Neural cell (in vitro differentiated cells): ENCODE measurements around the gene SETD2. TPM values are rescaled to one million over a fixed set of nuclear protein-coding genes. Genes with fewer than 3 reads are reported as not detected.
"Not testable (repeated sequence)": the region's sequence is repeated elsewhere in the genome, so short reads cannot be mapped to it uniquely, and the experiment has no call there.

ENCODE experiments used
- H2AFZ ChIP-seq: fragments of 200-600, 300-800 bp; sonication (generic), shearing (Covaris generic); 2 replicates; pipeline ENCODE4 v1.6.0; 2014; ENCODE audit warnings: low read depth, mild to moderate bottlenecking, antibody characterized with exemption, low read length, moderate library complexity
- H3F3A ChIP-seq: fragments of 200-600 bp; shearing (Covaris generic); 2 replicates; pipeline ENCODE4 v1.6.1; 2016; ENCODE audit warnings: mild to moderate bottlenecking, moderate library complexity, mixed read lengths, antibody characterized with exemption, low read length; ENCODE audit not compliant: insufficient read depth, poor library complexity, severe bottlenecking
- H3K27ac ChIP-seq: fragments of 200-600, 300-800 bp; sonication (generic), shearing (Covaris generic); 2 replicates; pipeline ENCODE4 v1.5.1; 2014; ENCODE audit warnings: mild to moderate bottlenecking, low read length, moderate library complexity
- H3K27me3 ChIP-seq: fragments of 300-800, 200-600 bp; sonication (generic), shearing (Covaris generic); 2 replicates; pipeline ENCODE4 v1.6.0; 2014; ENCODE audit warnings: mild to moderate bottlenecking, low read depth, low read length, moderate library complexity; ENCODE audit not compliant: insufficient read depth
- H3K36me3 ChIP-seq: fragments of 300-800, 200-600 bp; sonication (generic), shearing (Covaris generic); 2 replicates; pipeline ENCODE4 v1.5.1; 2014; ENCODE audit warnings: mild to moderate bottlenecking, antibody characterized with exemption, low read length, moderate library complexity; ENCODE audit not compliant: insufficient read depth
- H3K4me2 ChIP-seq: fragments of 300-800, 200-600 bp; sonication (generic), shearing (Covaris generic); 2 replicates; pipeline ENCODE4 v1.6.0; 2014; ENCODE audit warnings: mild to moderate bottlenecking, low read length
- H3K4me3 ChIP-seq: fragments of 300-800, 200-600 bp; sonication (generic), shearing (Covaris generic); 2 replicates; pipeline ENCODE4 v1.5.1; 2014; ENCODE audit warnings: mild to moderate bottlenecking, low read length, moderate library complexity
- H3K79me2 ChIP-seq: fragments of 200-600 bp; shearing (Covaris generic); replicated peaks from 2 replicates; pipeline ENCODE4 v1.6.0; 2014; ENCODE audit warnings: mild to moderate bottlenecking, low read length, moderate library complexity; ENCODE audit not compliant: insufficient read depth
- H3K9ac ChIP-seq: fragments of 300-800, 200-600 bp; sonication (generic), shearing (Covaris generic); 2 replicates; pipeline ENCODE4 v1.6.1; 2016; ENCODE audit warnings: mild to moderate bottlenecking, low read length, mixed read lengths
- H3K9me2 ChIP-seq: fragments of 200-600 bp; shearing (Covaris generic); 2 replicates; pipeline ENCODE4 v1.6.1; 2016; ENCODE audit warnings: mild to moderate bottlenecking, low read length, mixed read lengths; ENCODE audit not compliant: insufficient read depth
- H3K9me3 ChIP-seq: fragments of 200-600, 300-800 bp; sonication (generic), shearing (Covaris generic); 2 replicates; pipeline ENCODE4 v1.6.1; 2016; ENCODE audit warnings: mild to moderate bottlenecking, mixed run types, low read length, moderate library complexity, mixed read lengths
- H4K20me1 ChIP-seq: fragments of 200-600 bp; shearing (Covaris generic); 2 replicates; pipeline ENCODE4 v1.6.1; 2016; ENCODE audit warnings: mild to moderate bottlenecking, mixed run types; ENCODE audit not compliant: insufficient read depth
- EP300 ChIP-seq: fragments of 450-650 bp; conservative IDR thresholded peaks from 2 replicates; pipeline ENCODE4 v1.6.1; 2014; ENCODE audit warnings: antibody characterized with exemption, mild to moderate bottlenecking, moderate library complexity; ENCODE audit not compliant: poor library complexity, severe bottlenecking
- EZH2 ChIP-seq: fragments of 200-600, 300-800 bp; shearing (Covaris generic), sonication (generic); IDR thresholded peaks from 2 replicates; pipeline ENCODE4 v1.6.1; 2014; ENCODE audit warnings: antibody characterized with exemption, low read length, borderline replicate concordance, mild to moderate bottlenecking; ENCODE audit not compliant: insufficient read depth, poor library complexity, severe bottlenecking
- MXI1 ChIP-seq: fragments of 450-650 bp; conservative IDR thresholded peaks from 2 replicates; pipeline ENCODE4 v1.6.1; 2014; ENCODE audit warnings: antibody characterized with exemption, mild to moderate bottlenecking; ENCODE audit not compliant: poor library complexity, severe bottlenecking
- POLR2AphosphoS5 ChIP-seq: IDR thresholded peaks from 2 replicates; pipeline ENCODE4 v1.6.1; 2012
- RAD21 ChIP-seq: fragments of 450-650 bp; conservative IDR thresholded peaks from 2 replicates; pipeline ENCODE4 v1.6.1; 2014; ENCODE audit warnings: antibody characterized with exemption, mild to moderate bottlenecking, moderate library complexity
- SMC3 ChIP-seq: fragments of 450-650 bp; conservative IDR thresholded peaks from 2 replicates; pipeline ENCODE4 v1.6.1; 2014; ENCODE audit warnings: antibody characterized with exemption, mild to moderate bottlenecking, moderate library complexity; ENCODE audit not compliant: poor library complexity
- TAF1 ChIP-seq: IDR thresholded peaks from 2 replicates; pipeline ENCODE4 v1.6.1; 2012; ENCODE audit warnings: low read depth
- polyA plus RNA-seq: library from polyadenylated mRNA; depleted of rRNA; stranded (reverse); fragments of >200 nt; gene quantifications from 2 replicates; pipeline ENCODE4 v1.2.3, GENCODE V29; 2014
- TF ChIP-seq, protein P1 (sequence below): fragments of 450-650 bp; IDR thresholded peaks from 2 replicates; pipeline ENCODE4 v1.5.1; 2014; ENCODE audit warnings: antibody characterized with exemption, mild to moderate bottlenecking, moderate library complexity; ENCODE audit not compliant: poor library complexity, severe bottlenecking
- TF ChIP-seq, protein P2 (sequence below): IDR thresholded peaks from 2 replicates; pipeline ENCODE4 v1.6.1; 2012; ENCODE audit warnings: borderline replicate concordance

Gene SETD2
- polyA plus RNA-seq, 1 donor from 2014 or later: 18.4 TPM

DNA sequence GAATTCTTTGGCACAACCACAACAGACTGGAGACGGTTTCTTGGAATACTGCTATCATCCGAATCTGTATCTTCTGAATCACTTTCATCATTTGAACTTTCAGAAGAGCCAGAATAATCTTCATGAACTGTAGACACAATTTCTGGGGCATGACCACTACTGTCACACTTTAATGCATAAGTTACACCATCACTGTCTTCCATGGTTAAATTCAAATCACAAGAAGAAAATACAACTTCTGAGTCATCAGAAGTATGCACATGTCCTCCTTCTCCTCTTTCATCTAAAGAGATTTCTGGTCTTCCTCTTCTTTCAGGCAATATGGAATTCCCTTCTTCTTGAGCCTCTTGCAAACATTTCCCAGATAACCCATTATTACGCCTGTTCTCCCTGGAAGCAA lies 42.5 kb downstream of the SETD2 start:
- peaks cover 22% of the 10 kb centered on the region for H3K36me3 ChIP-seq
- H3K27ac ChIP-seq: no peak overlapping the region
- no peak overlapping the region for H3K9ac ChIP-seq
- no peak overlapping the region for H3K4me2 ChIP-seq
- H3K79me2 ChIP-seq: peaks cover 7% of the 10 kb centered on the region
- no peak for TF ChIP-seq EZH2
- TF ChIP-seq RAD21: no peak
- TF ChIP-seq SMC3: no peak
- no peak for TF ChIP-seq EP300
- no peak for TF ChIP-seq TAF1
- TF ChIP-seq, protein P1, sequence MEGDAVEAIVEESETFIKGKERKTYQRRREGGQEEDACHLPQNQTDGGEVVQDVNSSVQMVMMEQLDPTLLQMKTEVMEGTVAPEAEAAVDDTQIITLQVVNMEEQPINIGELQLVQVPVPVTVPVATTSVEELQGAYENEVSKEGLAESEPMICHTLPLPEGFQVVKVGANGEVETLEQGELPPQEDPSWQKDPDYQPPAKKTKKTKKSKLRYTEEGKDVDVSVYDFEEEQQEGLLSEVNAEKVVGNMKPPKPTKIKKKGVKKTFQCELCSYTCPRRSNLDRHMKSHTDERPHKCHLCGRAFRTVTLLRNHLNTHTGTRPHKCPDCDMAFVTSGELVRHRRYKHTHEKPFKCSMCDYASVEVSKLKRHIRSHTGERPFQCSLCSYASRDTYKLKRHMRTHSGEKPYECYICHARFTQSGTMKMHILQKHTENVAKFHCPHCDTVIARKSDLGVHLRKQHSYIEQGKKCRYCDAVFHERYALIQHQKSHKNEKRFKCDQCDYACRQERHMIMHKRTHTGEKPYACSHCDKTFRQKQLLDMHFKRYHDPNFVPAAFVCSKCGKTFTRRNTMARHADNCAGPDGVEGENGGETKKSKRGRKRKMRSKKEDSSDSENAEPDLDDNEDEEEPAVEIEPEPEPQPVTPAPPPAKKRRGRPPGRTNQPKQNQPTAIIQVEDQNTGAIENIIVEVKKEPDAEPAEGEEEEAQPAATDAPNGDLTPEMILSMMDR: no peak
- TF ChIP-seq POLR2AphosphoS5: no peak
- TF ChIP-seq MXI1: no peak
- TF ChIP-seq, protein P2, sequence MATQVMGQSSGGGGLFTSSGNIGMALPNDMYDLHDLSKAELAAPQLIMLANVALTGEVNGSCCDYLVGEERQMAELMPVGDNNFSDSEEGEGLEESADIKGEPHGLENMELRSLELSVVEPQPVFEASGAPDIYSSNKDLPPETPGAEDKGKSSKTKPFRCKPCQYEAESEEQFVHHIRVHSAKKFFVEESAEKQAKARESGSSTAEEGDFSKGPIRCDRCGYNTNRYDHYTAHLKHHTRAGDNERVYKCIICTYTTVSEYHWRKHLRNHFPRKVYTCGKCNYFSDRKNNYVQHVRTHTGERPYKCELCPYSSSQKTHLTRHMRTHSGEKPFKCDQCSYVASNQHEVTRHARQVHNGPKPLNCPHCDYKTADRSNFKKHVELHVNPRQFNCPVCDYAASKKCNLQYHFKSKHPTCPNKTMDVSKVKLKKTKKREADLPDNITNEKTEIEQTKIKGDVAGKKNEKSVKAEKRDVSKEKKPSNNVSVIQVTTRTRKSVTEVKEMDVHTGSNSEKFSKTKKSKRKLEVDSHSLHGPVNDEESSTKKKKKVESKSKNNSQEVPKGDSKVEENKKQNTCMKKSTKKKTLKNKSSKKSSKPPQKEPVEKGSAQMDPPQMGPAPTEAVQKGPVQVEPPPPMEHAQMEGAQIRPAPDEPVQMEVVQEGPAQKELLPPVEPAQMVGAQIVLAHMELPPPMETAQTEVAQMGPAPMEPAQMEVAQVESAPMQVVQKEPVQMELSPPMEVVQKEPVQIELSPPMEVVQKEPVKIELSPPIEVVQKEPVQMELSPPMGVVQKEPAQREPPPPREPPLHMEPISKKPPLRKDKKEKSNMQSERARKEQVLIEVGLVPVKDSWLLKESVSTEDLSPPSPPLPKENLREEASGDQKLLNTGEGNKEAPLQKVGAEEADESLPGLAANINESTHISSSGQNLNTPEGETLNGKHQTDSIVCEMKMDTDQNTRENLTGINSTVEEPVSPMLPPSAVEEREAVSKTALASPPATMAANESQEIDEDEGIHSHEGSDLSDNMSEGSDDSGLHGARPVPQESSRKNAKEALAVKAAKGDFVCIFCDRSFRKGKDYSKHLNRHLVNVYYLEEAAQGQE: no peak
- H3K9me3 ChIP-seq: no peaks in the 10 kb centered on the region
- H4K20me1 ChIP-seq: no peaks in the 10 kb centered on the region
- no peaks in the 10 kb centered on the region for H3K9me2 ChIP-seq
- no peak overlapping the region for H2AFZ ChIP-seq
- no peaks in the 10 kb centered on the region for H3F3A ChIP-seq
- no peak overlapping the region for H3K4me3 ChIP-seq
- no peaks in the 10 kb centered on the region for H3K27me3 ChIP-seq

DNA sequence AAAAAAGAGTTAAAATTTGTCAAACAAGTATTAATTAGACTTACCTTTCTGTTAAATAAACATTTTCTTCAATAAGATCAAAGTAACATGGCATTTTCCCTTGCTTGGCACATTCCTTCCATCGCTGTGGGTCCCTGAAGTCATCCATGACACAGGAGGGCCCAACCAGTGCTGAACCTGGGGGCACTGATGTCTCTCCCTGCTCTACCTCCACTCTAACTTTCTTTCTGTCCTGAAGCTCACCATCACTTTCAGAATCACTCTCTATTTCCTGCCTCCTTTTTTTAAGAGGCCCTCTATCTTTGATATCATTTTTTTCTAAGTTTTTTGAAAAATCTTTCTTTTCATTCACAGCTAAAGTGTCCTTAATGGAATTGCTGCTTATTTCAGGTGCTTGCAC lies 43.8 kb downstream of the SETD2 start:
- no peak overlapping the region for H3K4me2 ChIP-seq
- no peaks in the 10 kb centered on the region for H3K9me2 ChIP-seq
- H3F3A ChIP-seq: no peaks in the 10 kb centered on the region
- no peaks in the 10 kb centered on the region for H3K9me3 ChIP-seq
- H3K9ac ChIP-seq: no peak overlapping the region
- no peaks in the 10 kb centered on the region for H3K27me3 ChIP-seq
- peaks cover 22% of the 10 kb centered on the region for H3K36me3 ChIP-seq
- TF ChIP-seq EZH2: no peak
- TF ChIP-seq TAF1: no peak
- TF ChIP-seq, protein P1: no peak
- TF ChIP-seq, protein P2: no peak
- TF ChIP-seq EP300: no peak
- H3K27ac ChIP-seq: no peak overlapping the region
- no peak overlapping the region for H3K4me3 ChIP-seq
- no peaks in the 10 kb centered on the region for H4K20me1 ChIP-seq
- no peak overlapping the region for H2AFZ ChIP-seq
- H3K79me2 ChIP-seq: peaks cover 3% of the 10 kb centered on the region

DNA sequence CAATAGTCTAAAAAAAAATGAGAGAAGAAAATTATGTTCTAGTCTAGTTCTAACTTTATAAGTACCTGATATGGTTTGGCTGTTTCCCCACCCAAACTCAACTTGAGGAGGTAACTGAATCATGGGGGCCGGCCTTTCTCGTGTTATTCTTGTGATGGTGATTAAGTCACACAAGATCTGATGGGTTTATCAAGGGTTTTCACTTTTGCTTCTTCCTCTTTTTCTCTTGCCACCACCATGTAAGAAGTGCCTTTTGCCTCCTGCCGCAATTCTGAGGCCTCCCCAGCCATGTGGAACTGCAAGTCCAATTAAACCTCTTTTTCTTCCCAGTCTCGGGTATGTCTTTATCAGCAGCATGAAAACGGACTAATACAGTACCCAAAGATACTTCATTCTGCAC lies 44.5 kb downstream of the SETD2 start:
- H3K79me2 ChIP-seq, H3F3A ChIP-seq, H3K9me2 ChIP-seq, H3K4me2 ChIP-seq, H3K9me3 ChIP-seq, H3K27me3 ChIP-seq, H2AFZ ChIP-seq, H3K9ac ChIP-seq, H3K27ac ChIP-seq, H3K4me3 ChIP-seq, H4K20me1 ChIP-seq: not testable (repeated sequence)
- peaks cover 22% of the 10 kb centered on the region for H3K36me3 ChIP-seq
